Upper lobe of left lung (tissue), 4 donors: ENCODE results near the gene ZBBX.

Experiments
- POLR2A ChIP-seq, 4 donors: fragments of 450-650 bp; IDR thresholded peaks; one replicate each; pipeline ENCODE4 v1.5.1; 2016 to 2017; ENCODE audit warnings: antibody characterized with exemption in 4 of 4, mild to moderate bottlenecking in 2 of 4
- POLR2AphosphoS5 ChIP-seq, 2 donors: sonication (generic); formaldehyde crosslinking; IDR thresholded peaks; one replicate each; pipeline ENCODE4 v1.5.1; 2017; ENCODE audit warnings: antibody characterized with exemption in 2 of 2
- TF ChIP-seq, protein P1 (sequence below), 6 experiments: fragments of 450-650 bp in 4 of 6; fragments of 200-600 bp in 2 of 6; sonication (generic) in 2 of 6; IDR thresholded peaks; one replicate each; pipeline ENCODE4 v1.5.1; 2016 to 2019; ENCODE audit warnings: antibody characterized with exemption in 6 of 6

- TF ChIP-seq POLR2A (IDR thresholded peaks at IDR 0.05) (no peak), POLR2AphosphoS5 (IDR thresholded peaks at IDR 0.05) (no peak)
- TF ChIP-seq, protein P1, sequence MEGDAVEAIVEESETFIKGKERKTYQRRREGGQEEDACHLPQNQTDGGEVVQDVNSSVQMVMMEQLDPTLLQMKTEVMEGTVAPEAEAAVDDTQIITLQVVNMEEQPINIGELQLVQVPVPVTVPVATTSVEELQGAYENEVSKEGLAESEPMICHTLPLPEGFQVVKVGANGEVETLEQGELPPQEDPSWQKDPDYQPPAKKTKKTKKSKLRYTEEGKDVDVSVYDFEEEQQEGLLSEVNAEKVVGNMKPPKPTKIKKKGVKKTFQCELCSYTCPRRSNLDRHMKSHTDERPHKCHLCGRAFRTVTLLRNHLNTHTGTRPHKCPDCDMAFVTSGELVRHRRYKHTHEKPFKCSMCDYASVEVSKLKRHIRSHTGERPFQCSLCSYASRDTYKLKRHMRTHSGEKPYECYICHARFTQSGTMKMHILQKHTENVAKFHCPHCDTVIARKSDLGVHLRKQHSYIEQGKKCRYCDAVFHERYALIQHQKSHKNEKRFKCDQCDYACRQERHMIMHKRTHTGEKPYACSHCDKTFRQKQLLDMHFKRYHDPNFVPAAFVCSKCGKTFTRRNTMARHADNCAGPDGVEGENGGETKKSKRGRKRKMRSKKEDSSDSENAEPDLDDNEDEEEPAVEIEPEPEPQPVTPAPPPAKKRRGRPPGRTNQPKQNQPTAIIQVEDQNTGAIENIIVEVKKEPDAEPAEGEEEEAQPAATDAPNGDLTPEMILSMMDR (IDR thresholded peaks at IDR 0.05), result no peak
Measured at GRCh38 chr3:167228135-167228534, 152.0 kb downstream of the ZBBX start.
